HG03060 (cell line): Measurements from ENCODE around the gene PLOD2.

ENCODE experiments used
- ATAC-seq: cut with Tn5 transposase; IDR thresholded peaks from one replicate; pipeline ENCODE4 v1.9.1; 2021; ENCODE audit warnings: low read depth, moderate number of reproducible peaks; ENCODE audit not compliant: unreplicated experiment

Gene PLOD2

DNA sequence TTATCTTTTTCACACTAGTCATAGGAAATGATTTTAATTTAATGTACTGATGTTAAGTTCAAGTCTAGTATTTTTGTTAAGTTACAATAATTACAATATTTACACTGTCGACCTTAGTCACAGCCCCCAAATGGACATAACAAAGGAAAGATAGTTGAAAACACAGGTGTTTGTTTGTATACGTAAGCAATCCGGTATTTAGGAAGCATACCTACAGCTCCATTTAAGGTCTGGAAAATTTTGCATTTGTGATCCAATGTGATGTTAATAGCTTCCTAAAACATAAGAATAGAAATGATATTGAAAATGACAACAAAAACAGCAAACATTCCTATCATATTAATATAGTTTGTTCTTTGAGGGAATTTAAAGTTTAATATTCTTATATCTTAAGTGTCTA lies 56.9 kb downstream of the PLOD2 start:
- ATAC-seq: no peak

DNA sequence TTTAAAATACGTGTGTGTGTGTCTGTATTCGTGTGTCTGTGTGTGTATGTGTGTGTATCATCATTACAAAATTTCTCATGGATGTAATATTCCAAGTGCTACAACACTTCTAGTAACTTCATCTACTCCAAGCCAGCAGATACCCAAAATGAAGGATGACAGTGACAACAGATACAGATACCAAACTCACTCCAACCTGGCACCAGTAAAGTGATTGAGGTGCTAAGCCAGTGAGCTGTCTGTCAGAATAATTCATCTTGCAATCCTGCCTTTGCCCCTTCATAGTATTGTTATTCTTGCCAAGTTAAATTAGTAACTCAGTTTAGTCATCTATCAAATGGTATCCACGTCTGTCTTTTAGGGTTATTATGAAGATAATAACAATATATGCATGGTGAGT lies 58.1 kb downstream of the PLOD2 start:
- ATAC-seq: no peak

DNA sequence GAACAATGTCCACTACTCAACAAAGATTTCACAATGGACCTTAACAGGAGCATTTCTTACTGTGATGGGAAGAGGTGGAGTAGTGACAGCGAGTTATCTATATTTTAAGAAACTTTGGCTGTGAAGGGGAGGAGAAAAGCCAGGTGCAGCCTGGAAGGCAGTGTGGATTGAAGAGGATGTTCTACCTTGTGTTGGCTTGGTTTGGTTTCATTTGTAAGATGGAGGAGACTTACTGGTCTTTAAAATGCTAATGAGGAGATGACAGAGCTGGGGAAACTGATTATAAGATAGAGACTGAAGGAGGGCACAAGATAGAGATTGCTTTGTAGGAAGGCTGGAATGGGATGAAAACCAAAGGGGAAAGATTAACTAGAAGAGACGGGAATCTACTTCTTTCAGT lies 59.4 kb downstream of the PLOD2 start:
- ATAC-seq: no peak

- no peak for ATAC-seq
These were observed 60.0 kb downstream of the PLOD2 start for GRCh38 chr3:146100825-146101444.

- ATAC-seq: no peak
These were observed 60.8 kb downstream of the PLOD2 start for GRCh38 chr3:146100180-146100579.

DNA sequence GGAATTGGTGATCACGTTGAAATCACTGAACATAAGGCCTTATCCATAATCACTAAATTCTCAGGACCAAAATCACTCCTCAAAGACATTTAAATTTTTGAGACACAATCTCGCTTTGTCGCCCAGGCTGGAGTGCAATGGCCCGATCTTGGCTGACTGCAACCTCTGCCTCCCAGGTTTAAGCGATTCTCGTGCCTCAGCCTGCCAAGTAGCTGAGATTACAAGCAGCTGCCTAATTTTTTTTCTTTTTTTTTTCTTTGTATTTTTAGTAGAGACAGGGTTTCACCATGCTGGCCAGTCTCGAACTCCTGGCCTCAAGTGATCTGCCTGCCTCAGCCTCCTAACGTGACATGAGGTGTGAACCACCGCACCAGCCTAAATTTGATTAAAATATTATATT lies 61.7 kb downstream of the PLOD2 start:
- ATAC-seq: no peak

- no peak for ATAC-seq
These were observed 67.1 kb downstream of the PLOD2 start for GRCh38 chr3:146093896-146094295.

GRCh38 chr3:146092230-146092629 lies 68.8 kb downstream of the PLOD2 start:
- no peak for ATAC-seq

- ATAC-seq: peak; percentile 78
These were observed 69.6 kb downstream of the PLOD2 start for GRCh38 chr3:146091397-146091796.

DNA sequence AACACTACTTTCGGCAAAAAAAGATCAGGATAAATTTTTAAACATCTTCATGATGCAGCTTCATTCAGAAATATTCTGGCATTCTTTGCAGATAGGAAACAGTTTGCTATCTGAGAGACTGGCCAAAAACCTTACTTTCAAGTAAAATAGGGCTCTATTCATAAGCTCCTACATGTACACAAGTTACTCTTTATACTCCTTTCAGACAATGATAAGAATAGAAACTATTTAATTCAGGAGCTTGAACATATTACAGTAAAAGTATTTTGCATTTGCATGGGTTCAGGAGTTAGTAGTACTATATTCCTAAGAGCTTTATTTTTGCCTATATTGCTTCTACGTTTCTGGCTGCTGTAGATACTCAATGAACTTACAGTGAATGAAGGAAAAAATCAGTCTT lies 70.5 kb downstream of the PLOD2 start:
- ATAC-seq: no peak

DNA sequence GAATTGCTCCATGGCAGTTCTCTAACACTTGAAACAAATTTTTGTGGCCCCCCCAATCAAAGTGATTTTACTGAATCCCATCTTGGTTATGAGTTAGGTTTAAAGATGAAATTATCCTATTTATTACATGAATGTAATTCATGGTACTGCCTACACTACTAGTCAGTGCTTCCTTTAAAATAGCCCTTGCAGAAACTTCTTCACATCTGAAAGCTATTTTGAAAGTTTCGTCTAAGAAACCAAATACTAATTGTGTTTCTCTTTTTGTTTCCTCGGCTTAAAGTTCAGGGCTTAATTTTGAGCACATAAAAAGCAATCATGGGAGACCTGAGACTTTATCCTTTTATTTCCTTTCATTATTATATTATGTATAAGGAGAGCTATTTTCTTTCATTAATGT lies 72.1 kb downstream of the PLOD2 start:
- no peak for ATAC-seq

- ATAC-seq: no peak
These were observed 73.9 kb downstream of the PLOD2 start for GRCh38 chr3:146087116-146087515.

GRCh38 chr3:146086211-146086610 lies 74.8 kb downstream of the PLOD2 start:
- ATAC-seq: no peak

DNA sequence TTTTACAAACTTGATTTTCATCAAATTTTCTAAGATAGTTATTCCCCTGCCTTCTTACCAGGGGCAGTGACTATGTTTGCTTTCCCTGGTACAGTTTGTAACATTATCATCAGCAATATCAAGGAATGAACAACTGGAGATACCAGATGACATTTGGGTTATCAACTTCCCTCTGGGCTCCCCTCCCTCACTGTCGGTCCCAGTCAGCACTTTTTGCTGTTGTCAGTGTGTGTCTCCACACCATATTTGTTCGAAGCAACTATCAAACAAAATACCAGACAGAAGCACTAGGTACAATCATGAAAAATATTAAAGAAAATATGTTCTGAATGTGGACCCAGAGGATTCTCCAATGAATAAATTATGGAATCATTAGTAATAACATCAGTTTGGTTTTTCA lies 75.3 kb downstream of the PLOD2 start:
- no peak for ATAC-seq

DNA sequence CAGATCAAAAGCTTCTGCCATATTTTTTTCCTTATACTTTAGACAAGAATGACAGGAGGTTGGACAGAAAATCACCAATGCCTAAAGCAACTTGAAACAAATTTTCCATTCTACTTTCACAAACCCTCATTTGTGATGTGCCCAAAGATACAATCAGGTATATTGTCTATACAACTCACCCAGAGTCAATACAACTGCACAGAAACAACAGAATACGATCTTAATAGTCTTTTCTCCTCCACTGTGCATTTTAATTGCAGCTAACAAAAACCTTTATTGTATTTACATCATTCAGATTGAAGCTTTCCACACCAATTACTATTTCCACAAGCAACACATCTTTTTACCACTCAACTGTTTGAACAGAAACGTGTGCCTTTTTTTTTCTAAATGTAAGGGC lies 80.4 kb downstream of the PLOD2 start:
- no peak for ATAC-seq

GRCh38 chr3:146078031-146078430 lies 83.0 kb downstream of the PLOD2 start:
- ATAC-seq: no peak

DNA sequence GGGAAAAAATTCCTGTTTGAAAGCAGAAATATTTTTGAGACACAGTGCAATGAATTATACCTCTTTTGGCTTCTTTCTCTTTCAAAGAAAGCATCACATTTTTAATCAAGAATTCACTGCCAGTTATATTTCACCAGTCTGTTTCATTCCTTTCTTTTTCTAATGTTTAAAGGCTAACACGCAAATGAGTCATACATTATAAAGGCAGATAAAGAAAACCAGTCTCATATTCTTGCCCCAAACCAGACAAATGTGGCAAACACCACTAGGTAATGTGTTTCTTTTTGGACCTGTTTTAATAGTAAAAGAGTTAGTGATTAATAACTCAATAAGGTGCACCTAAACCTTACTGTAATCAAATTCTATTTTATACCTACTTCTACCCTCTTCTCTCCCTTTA lies 83.8 kb downstream of the PLOD2 start:
- no peak for ATAC-seq

DNA sequence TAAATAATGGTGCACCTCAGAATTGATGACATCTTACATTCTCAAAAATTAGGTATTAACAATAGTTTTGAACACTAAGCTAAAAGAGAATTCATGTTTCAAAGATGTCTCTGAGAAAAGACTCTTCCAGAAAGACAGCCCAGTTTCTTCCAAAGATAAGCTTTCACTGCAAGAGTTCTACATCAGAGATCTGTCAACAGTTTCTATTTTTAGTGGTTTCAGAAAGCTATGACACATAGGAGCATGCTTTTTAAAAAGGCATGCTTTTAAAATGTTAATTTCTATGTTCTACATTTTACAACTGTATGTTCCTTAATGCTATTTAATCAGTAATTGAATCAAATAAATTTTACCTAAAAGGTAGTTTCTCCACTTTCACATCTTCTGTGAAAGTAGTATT lies 88.2 kb downstream of the PLOD2 start:
- ATAC-seq: no peak

DNA sequence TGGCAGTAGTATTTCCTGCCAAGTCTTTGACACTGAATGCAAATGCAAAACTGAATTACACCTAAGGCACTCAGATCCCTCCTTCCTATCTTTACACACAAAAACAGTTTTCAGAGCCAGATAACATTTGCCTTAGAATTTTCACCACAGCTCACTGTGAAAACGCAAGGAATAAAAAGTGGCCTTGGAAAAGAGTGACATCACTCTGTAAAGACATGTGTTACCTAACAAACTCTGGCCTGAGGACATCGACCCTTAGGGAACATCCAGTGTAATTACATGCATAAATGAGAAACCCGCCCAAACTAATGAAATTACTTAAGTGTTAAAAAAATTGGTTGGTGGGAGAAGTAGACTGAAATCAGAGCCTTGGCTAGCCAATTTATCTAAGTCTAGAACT lies 88.9 kb downstream of the PLOD2 start:
- ATAC-seq: no peak

DNA sequence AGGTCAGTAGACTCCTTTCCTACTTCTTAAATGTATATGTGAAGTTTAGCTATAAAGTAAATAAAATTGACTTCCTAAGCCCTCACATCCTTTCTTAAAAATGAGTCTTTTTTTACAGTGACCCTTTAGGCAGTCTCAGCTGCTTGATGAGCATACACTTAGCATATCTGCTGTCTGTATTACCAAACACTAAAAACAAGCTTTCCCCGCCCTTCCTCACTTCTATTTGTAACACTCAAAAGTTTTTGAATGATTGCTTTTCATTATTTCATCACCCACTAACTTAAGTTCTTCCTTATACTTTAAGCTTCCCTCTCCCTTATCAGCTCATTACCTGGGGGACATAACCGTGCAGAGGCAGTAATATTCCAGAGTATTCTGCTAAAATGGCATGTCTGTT lies 89.4 kb downstream of the PLOD2 start:
- no peak for ATAC-seq

DNA sequence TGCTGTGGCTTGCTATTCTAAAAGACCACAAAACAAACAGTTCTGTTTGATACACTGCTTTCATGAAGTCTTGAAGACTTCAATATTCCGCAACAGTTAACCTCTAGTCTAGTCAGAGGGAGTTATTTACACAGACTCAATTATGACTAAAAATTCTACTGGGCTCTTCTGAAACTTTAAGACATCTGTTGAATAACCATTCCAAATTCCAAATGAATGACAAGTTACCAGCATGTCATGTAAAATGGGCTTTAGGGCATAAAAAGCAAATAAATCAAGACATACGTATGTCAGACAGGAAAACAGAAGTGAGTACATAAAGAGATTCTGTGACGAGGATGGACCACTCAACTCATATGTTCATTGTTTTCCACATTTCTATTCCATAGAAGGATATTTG lies 93.9 kb downstream of the PLOD2 start:
- no peak for ATAC-seq

GRCh38 chr3:146065573-146066006 lies 95.4 kb downstream of the PLOD2 start:
- no peak for ATAC-seq

- no peak for ATAC-seq
These were observed 102.7 kb downstream of the PLOD2 start for GRCh38 chr3:146058241-146058640.
